OCI-LY3 (cell line): Measurements from ENCODE around the gene FANCF.

Experiments
- H2AFZ ChIP-seq: fragments of 200-600, 300-600 bp; shearing (Covaris generic); 2 replicates; pipeline ENCODE4 v1.6.0; 2014; ENCODE audit warnings: antibody characterized with exemption, low read depth, low read length
- H3K27ac ChIP-seq: fragments of 200-600, 300-600 bp; sonication (generic); 2 replicates; pipeline ENCODE4 v1.5.1; 2014; ENCODE audit warnings: mild to moderate bottlenecking, low read length, moderate library complexity, mixed read lengths
- H3K27me3 ChIP-seq: fragments of 200-600, 300-600 bp; sonication (generic); 2 replicates; pipeline ENCODE4 v1.6.1; 2014; ENCODE audit warnings: low read depth, low read length, mixed read lengths
- H3K36me3 ChIP-seq: fragments of 200-600, 300-600 bp; sonication (generic); replicated peaks from 2 replicates; pipeline ENCODE3; 2014; ENCODE audit warnings: low read depth, low read length, mixed read lengths
- H3K4me1 ChIP-seq: fragments of 300-600, 200-600 bp; sonication (generic); 2 replicates; pipeline ENCODE4 v1.6.1; 2014; ENCODE audit warnings: low read length, mixed read lengths
- H3K4me2 ChIP-seq: fragments of 200-600, 300-600 bp; sonication (generic); 2 replicates; pipeline ENCODE4 v1.6.1; 2014; ENCODE audit warnings: low read length, mixed read lengths
- H3K4me3 ChIP-seq: fragments of 300-600, 200-600 bp; sonication (generic); 2 replicates; pipeline ENCODE4 v1.5.1; 2014; ENCODE audit warnings: antibody characterized with exemption, mild to moderate bottlenecking, low read length, moderate library complexity
- H3K79me2 ChIP-seq: fragments of 300-600, 200-600 bp; shearing (Covaris generic); 2 replicates; pipeline ENCODE4 v1.6.1; 2014; ENCODE audit warnings: mild to moderate bottlenecking, low read length, mixed read lengths
- H3K9ac ChIP-seq: fragments of 300-600, 200-600 bp; shearing (Covaris generic); 2 replicates; pipeline ENCODE4 v1.6.0; 2014; ENCODE audit warnings: mild to moderate bottlenecking, low read length, moderate library complexity
- H3K9me3 ChIP-seq: fragments of 200-600, 300-600 bp; shearing (Covaris generic); 2 replicates; pipeline ENCODE4 v1.6.1; 2014; ENCODE audit warnings: low read length, mixed read lengths; ENCODE audit not compliant: insufficient read depth
- H4K20me1 ChIP-seq: fragments of 200-600, 300-600 bp; sonication (generic); 2 replicates; pipeline ENCODE4 v1.6.1; 2016; ENCODE audit warnings: low read length, mixed read lengths; ENCODE audit not compliant: insufficient read depth
- CTCF ChIP-seq: fragments of 200-600, 300-600 bp; sonication (generic); IDR thresholded peaks from 2 replicates; pipeline ENCODE4 v1.5.1; 2014; ENCODE audit warnings: antibody characterized with exemption, low read length, low read depth
- EZH2phosphoT487 ChIP-seq: fragments of 200-600 bp; shearing (Covaris generic); IDR thresholded peaks from 2 replicates; pipeline ENCODE4 v1.6.1; 2018; ENCODE audit warnings: antibody characterized with exemption, mixed run types, low read depth

FANCF gene

GRCh38 chr11:22617868-22618267, 7.8 kb downstream of the FANCF start:
- no peaks in the 10 kb centered on the region for H4K20me1 ChIP-seq
- peaks cover 29% of the 10 kb centered on the region for H3K36me3 ChIP-seq
- TF ChIP-seq EZH2phosphoT487 (no peak), CTCF (no peak)
- no peaks in the 10 kb centered on the region for H3K4me1 ChIP-seq
- H3K79me2 ChIP-seq, result no peaks in the 10 kb centered on the region
- no peak overlapping the region for H3K4me3 ChIP-seq
- H3K9ac ChIP-seq, result no peak overlapping the region
- no peaks in the 10 kb centered on the region for H3K27me3 ChIP-seq
- no peak overlapping the region for H3K4me2 ChIP-seq
- no peak overlapping the region for H2AFZ ChIP-seq
- H3K9me3 ChIP-seq, result peaks cover 7% of the 10 kb centered on the region; the same call in 1 of the 2 replicates
- no peak overlapping the region for H3K27ac ChIP-seq

GRCh38 chr11:22603933-22604332, 21.7 kb downstream of the FANCF start:
- H3K36me3 ChIP-seq, result no peaks in the 10 kb centered on the region
- TF ChIP-seq EZH2phosphoT487 (no peak), CTCF (no peak)
- no peak overlapping the region for H3K27ac ChIP-seq
- no peak overlapping the region for H3K9ac ChIP-seq
- H3K4me3 ChIP-seq, result no peak overlapping the region
- H3K27me3 ChIP-seq, result no peaks in the 10 kb centered on the region
- no peaks in the 10 kb centered on the region for H4K20me1 ChIP-seq
- H3K4me2 ChIP-seq, result no peak overlapping the region
- no peaks in the 10 kb centered on the region for H3K9me3 ChIP-seq
- H2AFZ ChIP-seq, result no peak overlapping the region
- no peaks in the 10 kb centered on the region for H3K4me1 ChIP-seq
- no peaks in the 10 kb centered on the region for H3K79me2 ChIP-seq

GRCh38 chr11:22602504-22602903, 23.1 kb downstream of the FANCF start:
- Histone ChIP-seq H3K27me3 (no peaks in the 10 kb centered on the region), H4K20me1 (no peaks in the 10 kb centered on the region)

GRCh38 chr11:22599458-22599857, 26.2 kb downstream of the FANCF start:
- Histone ChIP-seq H3K4me3 (no peak overlapping the region), H3K36me3 (no peaks in the 10 kb centered on the region), H3K27ac (no peak overlapping the region), H3K4me1 (no peaks in the 10 kb centered on the region), H3K4me2 (no peak overlapping the region), H3K27me3 (no peaks in the 10 kb centered on the region), H3K9ac (no peak overlapping the region), H3K79me2 (no peaks in the 10 kb centered on the region), H3K9me3 (no peaks in the 10 kb centered on the region), H2AFZ (no peak overlapping the region), H4K20me1 (no peaks in the 10 kb centered on the region)
- TF ChIP-seq EZH2phosphoT487 (no peak), CTCF (no peak)

More at GRCh38 chr11:22602504-22602903, 23.1 kb downstream of the FANCF start:
- H3K9ac ChIP-seq, result no peak overlapping the region
- H3K4me3 ChIP-seq, result no peak overlapping the region
- no peak overlapping the region for H3K27ac ChIP-seq
- H3K9me3 ChIP-seq, result no peaks in the 10 kb centered on the region
- no peaks in the 10 kb centered on the region for H3K79me2 ChIP-seq
- no peak for TF ChIP-seq EZH2phosphoT487
- TF ChIP-seq CTCF, result no peak
- H3K36me3 ChIP-seq, result no peaks in the 10 kb centered on the region
- no peak overlapping the region for H3K4me2 ChIP-seq
- H3K4me1 ChIP-seq, result no peaks in the 10 kb centered on the region
- H2AFZ ChIP-seq, result no peak overlapping the region
